HepG2 (cell line): ENCODE results near the gene SMIM41. TPM values are rescaled to one million over a fixed set of nuclear protein-coding genes. Genes with fewer than 3 reads are reported as not detected.
A peak's percentile ranks its signal among the peaks of the same experiment; 100 is the strongest.

Experiments used
- ATAC-seq: fragments of 200-7000 bp; cut with Tn5 transposase; 3 replicates; pipeline ENCODE4 v1.9.1; 2020; ENCODE audit warnings: mild to moderate bottlenecking, moderate library complexity
- BruUV-seq: library from RNA; stranded (reverse); fragments of 400-500 nt; replicated peaks from 2 replicates; lab custom pipeline; 2021; lab: Mats Ljungman, UMichigan
- CTCF ChIA-PET: fragments of 300-600 bp; formaldehyde crosslinking; extraction: SDS; loops from one replicate; lab custom pipeline; 2021; ENCODE audit warnings: low total read pairs, inconsistent platforms, low intra/inter-chr PET ratio; lab: Yijun Ruan, JAX
- POLR2A ChIA-PET: fragments of 350-600 bp; sonication (Branson Sonifier 250); formaldehyde crosslinking; loops from one replicate; lab custom pipeline; 2020; ENCODE audit warnings: antibody characterized with exemption, inconsistent platforms; lab: Yijun Ruan, JAX
- DNase-seq: peaks from one replicate; pipeline ENCODE4 v3.0.0-alpha.2; 2015; ENCODE audit warnings: low spot score
- FAIRE-seq: peaks from 3 replicates; lab custom pipeline; 2011; peaks lifted over from hg19 to GRCh38; lab: Jason Lieb, UNC
- H2AFZ ChIP-seq: one replicate; pipeline ENCODE4 v1.6.1; 2011; ENCODE audit warnings: low read length, inconsistent platforms
- H3K27ac ChIP-seq: fragments of 300-600 bp; 3 replicates; pipeline ENCODE4 v1.8.0; 2011; ENCODE audit warnings: mixed run types, mild to moderate bottlenecking, mixed read lengths, low read length, inconsistent platforms; ENCODE audit not compliant: insufficient read depth; ENCODE audit errors: extremely low read length
- H3K27me3 ChIP-seq, 2 experiments: fragments of 200-600 bp in 1 of 2; 2 replicates in 1 of 2; 3 replicates in 1 of 2; pipeline versions ENCODE4 v1.6.0 to v1.8.0; 2011; ENCODE audit warnings: low read length in 2 of 2, mild to moderate bottlenecking in 2 of 2, moderate library complexity in 2 of 2, inconsistent platforms in 1 of 2; ENCODE audit not compliant: insufficient read depth in 2 of 2, control insufficient read depth in 1 of 2
- H3K36me3 ChIP-seq, 2 experiments: fragments of 200-600 bp in 1 of 2; replicated peaks in 1 of 2; 2 replicates in 1 of 2; 3 replicates in 1 of 2; pipeline versions ENCODE4 v1.5.1 to v1.8.0; 2011; ENCODE audit warnings: low read length in 2 of 2, inconsistent platforms in 1 of 2; ENCODE audit not compliant: insufficient read depth in 2 of 2, control insufficient read depth in 1 of 2
- H3K4me1 ChIP-seq: 2 replicates; pipeline ENCODE4 v1.5.1; 2012; ENCODE audit warnings: low read length, inconsistent platforms; ENCODE audit not compliant: insufficient read depth
- H3K4me2 ChIP-seq: 2 replicates; pipeline ENCODE4 v1.6.0; 2011; ENCODE audit warnings: low read depth, low read length, inconsistent platforms
- H3K4me3 ChIP-seq, 3 experiments: fragments of 200-600 bp in 1 of 3; sonication (generic), shearing (Covaris generic) in 1 of 3; replicated peaks in 1 of 3; 2 replicates each; pipeline ENCODE4 v1.5.1; 2011 to 2016; ENCODE audit warnings: low read length in 3 of 3, inconsistent platforms in 2 of 3, low read depth in 2 of 3, mild to moderate bottlenecking in 2 of 3, control low read depth in 1 of 3, mixed read lengths in 1 of 3; ENCODE audit not compliant: insufficient read depth in 1 of 3
- H3K79me2 ChIP-seq: one replicate; pipeline ENCODE4 v1.6.1; 2011; ENCODE audit warnings: low read length, inconsistent platforms; ENCODE audit not compliant: insufficient read depth
- H3K9ac ChIP-seq: 2 replicates; pipeline ENCODE4 v1.6.0; 2011; ENCODE audit warnings: mild to moderate bottlenecking, low read depth, low read length, inconsistent platforms; ENCODE audit not compliant: insufficient read depth
- H3K9me3 ChIP-seq: 2 replicates; pipeline ENCODE4 v1.5.1; 2012; ENCODE audit warnings: mild to moderate bottlenecking, low read length
- H4K20me1 ChIP-seq: 2 replicates; pipeline ENCODE4 v1.6.0; 2011; ENCODE audit warnings: inconsistent platforms, mild to moderate bottlenecking, low read length, moderate library complexity; ENCODE audit not compliant: insufficient read depth
- MAFF ChIP-seq: IDR thresholded peaks from 2 replicates; pipeline ENCODE4 v1.6.1; 2011; ENCODE audit warnings: low read depth, low read length, improper control_type of control experiment
- MAFK ChIP-seq, 2 experiments: IDR thresholded peaks in 1 of 2; conservative IDR thresholded peaks in 1 of 2; 2 replicates each; pipeline ENCODE4 v1.6.1; 2011; ENCODE audit warnings: improper control_type of control experiment in 2 of 2, low read length in 2 of 2
- SAP130 ChIP-seq: IDR thresholded peaks from 2 replicates; pipeline ENCODE4 v1.6.1; 2016; ENCODE audit warnings: low read depth
- U2AF1 ChIP-seq: fragments of 200-400 bp; formaldehyde crosslinking; optimal IDR thresholded peaks from 2 replicates; pipeline ENCODE3; 2017; ENCODE audit warnings: mild to moderate bottlenecking, low read depth, low read length
- WGBS: methylation state at CpG from one replicate; pipeline ENCODE4 v1.1.6; 2017; ENCODE audit warnings: low lambda C conversion rate; 5-methylcytosine and 5-hydroxymethylcytosine counted together
- in situ Hi-C: cut with HindIII; loops from 2 replicates; pipeline ENCODE4 v1.10.0; 2017; ENCODE audit warnings: low pct_unique_long_range_greater_than_20kb; ENCODE audit not compliant: extremely low pct_ligation_motif_present
- intact Hi-C: fragments of 100-400 bp; cut with micrococcal nuclease; formaldehyde crosslinking; loops from one replicate; pipeline ENCODE4 v1.10.0; 2022; ENCODE audit not compliant: unreplicated experiment
- polyA plus RNA-seq, 8 experiments: library from polyadenylated mRNA; depleted of rRNA in 3 of 8; stranded (reverse) in 7 of 8; unstranded in 1 of 8; fragments of >200 nt; fragmentation: Illumina TruSeq in 4 of 8; extraction: Trizol in 4 of 8; gene quantifications; 2 replicates each; pipeline versions ENCODE4 v1.2.1 to v1.2.3, GENCODE V29; 2011 to 2016; ENCODE audit warnings: low read depth in 4 of 8, missing spikeins in 1 of 8, mixed read lengths in 1 of 8; ENCODE audit not compliant: insufficient read depth in 1 of 8
- total RNA-seq, 5 experiments: library from RNA; depleted of rRNA; stranded (reverse); fragments of >200 nt; fragmentation: Illumina TruSeq; extraction: Trizol; gene quantifications; 2 replicates each; pipeline ENCODE4 v1.2.3, GENCODE V29; 2016; ENCODE audit warnings: low read depth in 1 of 5
- TF ChIP-seq, protein P1 (sequence below): sonication (generic); formaldehyde crosslinking; IDR thresholded peaks from 2 replicates; pipeline ENCODE4 v1.4.0; 2020; ENCODE audit warnings: missing genetic modification reagents; ENCODE audit errors: not compliant biosample characterization
- TF ChIP-seq, protein P2 (sequence below): sonication (generic); formaldehyde crosslinking; IDR thresholded peaks from 2 replicates; pipeline ENCODE4 v1.5.1; 2020; ENCODE audit warnings: mild to moderate bottlenecking, missing genetic modification reagents, moderate library complexity

Gene SMIM41
- total and polyA plus RNA-seq, 2 of the 13 experiments (the other 11 are each of a cell fraction or from before 2014, with no cell fraction given): not detected

DNA sequence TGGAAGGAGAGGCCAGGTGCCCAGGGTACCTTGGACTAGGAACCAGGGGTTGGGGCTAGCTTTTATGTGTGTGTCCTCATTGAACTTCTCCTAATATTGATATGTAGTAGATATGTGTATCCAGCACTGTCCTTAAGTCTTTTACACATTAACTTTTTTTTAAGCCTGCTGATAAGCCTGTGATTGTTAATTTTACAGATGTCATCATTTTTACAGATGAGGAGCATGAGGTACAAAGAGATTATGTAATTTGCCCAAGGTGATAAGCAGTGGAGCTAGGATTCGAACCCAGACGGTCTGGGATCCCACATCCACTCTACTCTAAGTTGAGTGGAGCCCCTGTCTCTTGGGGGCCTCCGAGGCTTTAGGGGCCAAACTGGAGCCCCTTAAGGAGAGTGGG is 38.5 kb upstream of the SMIM41 start:
- no TSS peak for BruUV-seq
- Histone ChIP-seq H3K79me2 (no peaks in the 10 kb centered on the region), H3K27me3 (peaks cover 1 to 19% of the 10 kb centered on the region in 2 experiments; a peak in 3 of 5 replicates), H3K36me3 (no peaks in the 10 kb centered on the region), H3K27ac (no peak overlapping the region), H2AFZ (no peak overlapping the region), H3K9ac (no peak overlapping the region), H4K20me1 (no peaks in the 10 kb centered on the region), H3K9me3 (no peaks in the 10 kb centered on the region), H3K4me3 (no peak overlapping the region), H3K4me1 (peaks cover 80% of the 10 kb centered on the region), H3K4me2 (no peak overlapping the region)
- ChIA-PET CTCF (no interaction called here), POLR2A (no interaction called here)
- 21% methylated on average over 3 of the region's 3 CpGs for WGBS
- intact Hi-C loops (no loop called here), in situ Hi-C loops (no loop called here)
- TF ChIP-seq MAFF: peak; percentile 47; the same call in 1 of the 2 replicates
- TF ChIP-seq, protein P1, sequence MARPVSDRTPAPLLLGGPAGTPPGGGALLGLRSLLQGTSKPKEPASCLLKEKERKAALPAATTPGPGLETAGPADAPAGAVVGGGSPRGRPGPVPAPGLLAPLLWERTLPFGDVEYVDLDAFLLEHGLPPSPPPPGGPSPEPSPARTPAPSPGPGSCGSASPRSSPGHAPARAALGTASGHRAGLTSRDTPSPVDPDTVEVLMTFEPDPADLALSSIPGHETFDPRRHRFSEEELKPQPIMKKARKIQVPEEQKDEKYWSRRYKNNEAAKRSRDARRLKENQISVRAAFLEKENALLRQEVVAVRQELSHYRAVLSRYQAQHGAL (CRISPR knock-in tag): no peak
- TF ChIP-seq MAFK (conservative IDR thresholded peaks at IDR 0.05 in 1 of 2, IDR thresholded peaks at IDR 0.05 in 1 of 2; ENCODE audit: low read length in 2 of 2): peak; percentile 34 to 61; a peak in 2 of 4 replicates
- no peak for DNase-seq
- no peak for ATAC-seq
- no peak for FAIRE-seq

DNA sequence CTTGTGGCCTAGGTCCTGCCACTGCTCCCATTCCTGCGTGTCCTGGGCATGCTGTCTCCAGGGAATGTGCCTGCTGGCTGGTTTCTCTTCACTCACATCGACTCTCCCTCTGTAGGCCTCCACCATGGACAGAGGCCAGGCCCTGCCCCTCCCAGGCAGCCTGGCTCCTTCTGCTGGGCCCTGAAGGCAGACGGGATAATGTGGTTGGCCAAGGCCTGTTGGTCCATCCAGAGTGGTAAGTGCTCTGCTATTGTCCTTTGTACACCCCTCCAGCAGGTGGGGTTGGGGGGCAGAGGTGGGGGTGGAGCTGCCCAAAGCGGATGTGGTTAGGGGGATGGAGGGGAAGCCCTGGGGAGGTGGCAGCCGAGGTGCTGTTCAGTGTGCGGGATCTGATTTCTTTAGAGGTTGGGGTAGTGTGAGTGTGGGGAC is 37.8 kb upstream of the SMIM41 start:
- WGBS: 44% methylated on average over 5 of the region's 6 CpGs
- H3K36me3 ChIP-seq: no peaks in the 10 kb centered on the region
- no TSS peak for BruUV-seq
- no peak overlapping the region for H2AFZ ChIP-seq
- in situ Hi-C loops: no loop called here
- H3K4me2 ChIP-seq: no peak overlapping the region; the same call in 1 of the 2 replicates
- no peak overlapping the region for H3K4me3 ChIP-seq
- ChIA-PET CTCF (no interaction called here), POLR2A (interaction anchor here (1.1 kb wide), 1 partner anchor 9 kb away, joined by 3 read pairs; no protein-coding TSS in a partner anchor)
- peaks cover 80% of the 10 kb centered on the region for H3K4me1 ChIP-seq
- H3K79me2 ChIP-seq: no peaks in the 10 kb centered on the region
- no peak overlapping the region for H3K9ac ChIP-seq
- DNase-seq (no peak), ATAC-seq (peak; percentile 20), FAIRE-seq (no peak)
- peaks cover 1 to 13% of the 10 kb centered on the region in 2 experiments; a peak in 3 of 5 replicates for H3K27me3 ChIP-seq
- H4K20me1 ChIP-seq: no peaks in the 10 kb centered on the region
- no peaks in the 10 kb centered on the region for H3K9me3 ChIP-seq
- intact Hi-C loops: no loop called here
- no peak overlapping the region for H3K27ac ChIP-seq
- TF ChIP-seq, protein P2, sequence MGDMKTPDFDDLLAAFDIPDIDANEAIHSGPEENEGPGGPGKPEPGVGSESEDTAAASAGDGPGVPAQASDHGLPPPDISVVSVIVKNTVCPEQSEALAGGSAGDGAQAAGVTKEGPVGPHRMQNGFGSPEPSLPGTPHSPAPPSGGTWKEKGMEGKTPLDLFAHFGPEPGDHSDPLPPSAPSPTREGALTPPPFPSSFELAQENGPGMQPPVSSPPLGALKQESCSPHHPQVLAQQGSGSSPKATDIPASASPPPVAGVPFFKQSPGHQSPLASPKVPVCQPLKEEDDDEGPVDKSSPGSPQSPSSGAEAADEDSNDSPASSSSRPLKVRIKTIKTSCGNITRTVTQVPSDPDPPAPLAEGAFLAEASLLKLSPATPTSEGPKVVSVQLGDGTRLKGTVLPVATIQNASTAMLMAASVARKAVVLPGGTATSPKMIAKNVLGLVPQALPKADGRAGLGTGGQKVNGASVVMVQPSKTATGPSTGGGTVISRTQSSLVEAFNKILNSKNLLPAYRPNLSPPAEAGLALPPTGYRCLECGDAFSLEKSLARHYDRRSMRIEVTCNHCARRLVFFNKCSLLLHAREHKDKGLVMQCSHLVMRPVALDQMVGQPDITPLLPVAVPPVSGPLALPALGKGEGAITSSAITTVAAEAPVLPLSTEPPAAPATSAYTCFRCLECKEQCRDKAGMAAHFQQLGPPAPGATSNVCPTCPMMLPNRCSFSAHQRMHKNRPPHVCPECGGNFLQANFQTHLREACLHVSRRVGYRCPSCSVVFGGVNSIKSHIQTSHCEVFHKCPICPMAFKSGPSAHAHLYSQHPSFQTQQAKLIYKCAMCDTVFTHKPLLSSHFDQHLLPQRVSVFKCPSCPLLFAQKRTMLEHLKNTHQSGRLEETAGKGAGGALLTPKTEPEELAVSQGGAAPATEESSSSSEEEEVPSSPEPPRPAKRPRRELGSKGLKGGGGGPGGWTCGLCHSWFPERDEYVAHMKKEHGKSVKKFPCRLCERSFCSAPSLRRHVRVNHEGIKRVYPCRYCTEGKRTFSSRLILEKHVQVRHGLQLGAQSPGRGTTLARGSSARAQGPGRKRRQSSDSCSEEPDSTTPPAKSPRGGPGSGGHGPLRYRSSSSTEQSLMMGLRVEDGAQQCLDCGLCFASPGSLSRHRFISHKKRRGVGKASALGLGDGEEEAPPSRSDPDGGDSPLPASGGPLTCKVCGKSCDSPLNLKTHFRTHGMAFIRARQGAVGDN (CRISPR knock-in tag): peak; percentile 9; the same call in 1 of the 2 replicates
- TF ChIP-seq U2AF1 (no peak), SAP130 (CRISPR knock-in tag) (0 out of 2 replicates have a peak, but pooled peaks have one; percentile 14)
